Ovary (tissue), 9 donors: ENCODE measurements around the gene SOX12. TPM values are rescaled to one million over a fixed set of nuclear protein-coding genes. Genes with fewer than 3 reads are reported as not detected.
"Not testable (repeated sequence)": the region's sequence is repeated elsewhere in the genome, so short reads cannot be mapped to it uniquely, and the experiment has no call there.

ENCODE experiments used
- DNase-seq, 5 donors: peaks; one replicate each; pipeline ENCODE4 v3.0.0-alpha.2; 2019 to 2020
- H3K27ac ChIP-seq, 2 donors: fragments of 200-600 bp; one replicate each; pipeline versions ENCODE4 v1.5.1 to v1.8.0; 2019 to 2022
- H3K27me3 ChIP-seq: fragments of 200-600 bp; one replicate; pipeline ENCODE4 v1.8.0; 2022
- H3K36me3 ChIP-seq: fragments of 200-600 bp; sonication (generic); one replicate; pipeline ENCODE4 v1.5.1; 2019
- H3K4me1 ChIP-seq: one replicate; pipeline ENCODE4 v1.8.1; 2013; ENCODE audit warnings: mild to moderate bottlenecking, moderate library complexity; ENCODE audit not compliant: insufficient read depth
- H3K4me3 ChIP-seq: fragments of 200-600 bp; sonication (generic); one replicate; pipeline ENCODE4 v1.5.1; 2017
- H3K9me3 ChIP-seq, 2 donors: fragments of 200-600 bp in 1 of 2; sonication (generic) in 1 of 2; one replicate each; pipeline versions ENCODE4 v1.5.1 to v1.8.1; 2013 to 2019; ENCODE audit warnings: mild to moderate bottlenecking in 1 of 2, moderate library complexity in 1 of 2
- CTCF ChIP-seq, 3 donors: fragments of 450-650 bp in 2 of 3; fragments of 200-600 bp in 1 of 3; IDR thresholded peaks; one replicate each; pipeline versions ENCODE4 v1.5.1 to v1.8.0; 2016 to 2022; ENCODE audit warnings: antibody characterized with exemption in 3 of 3, mild to moderate bottlenecking in 1 of 3
- EP300 ChIP-seq: sonication (generic); formaldehyde crosslinking; IDR thresholded peaks from one replicate; pipeline ENCODE4 v1.6.1; 2017; ENCODE audit warnings: antibody characterized with exemption
- POLR2A ChIP-seq: fragments of 450-650 bp; IDR thresholded peaks from one replicate; pipeline ENCODE4 v1.6.1; 2017; ENCODE audit warnings: antibody characterized with exemption, mild to moderate bottlenecking, moderate library complexity
- WGBS, 3 donors: extraction: QIAGEN DNeasy Blood & Tissue Kit in 1 of 3; methylation state at CpG; one replicate each; pipeline versions ENCODE4 v1.1.5 to v1.1.7; 2013 to 2017; 5-methylcytosine and 5-hydroxymethylcytosine counted together
- intact Hi-C, 4 donors: fragments of 100-400 bp; cut with DNase I; formaldehyde crosslinking; loops; one replicate each; pipeline versions ENCODE4 v1.11.0 to v1.15.1; 2022 to 2023
- polyA plus RNA-seq, 2 donors: library from polyadenylated mRNA; stranded (reverse); fragments of 200-250 nt in 1 of 2; fragments of 350-450 nt in 1 of 2; fragmentation: Illumina TruSeq in 1 of 2; extraction: RNeasy Lipid Tissue Mini Kit (QIAGEN cat#74804) in 1 of 2; gene quantifications; one replicate each; pipeline ENCODE4 v1.2.3, GENCODE V29; 2013 to 2014
- total RNA-seq, 7 donors: library from RNA; depleted of rRNA in 2 of 7; stranded (reverse); fragments of >200 nt in 2 of 7; fragmentation: NEBNext Ultra II Directional in 3 of 7; extraction: Animal tissue kit (Norgen Biotek cat#: 25700) in 3 of 7; gene quantifications; one replicate each; pipeline versions ENCODE4 v1.1.0 to v1.2.4, GENCODE V29; 2016 to 2023
- donor health status: DM: no; HTN: no; CAD: no; lungs with moderate emphysema.
- donor health status: DM: no; HTN: no; CAD: no.
- donor health status: Bipolar disorder and iron deficiency.
- donor health status: DM: yes; HTN: yes; CAD: no.
- donor health status: DM: no; HTN: no; CAD: no.
- donor health status: DM: yes; HTN: yes; CAD: no.

SOX12 gene
- total and polyA plus RNA-seq, 9 donors: 4.1 to 34.1 (median 21.3) TPM

GRCh38 chr20:375265-375889 is 50.0 kb downstream of the SOX12 start:
- intact Hi-C loops: no loop called here
- no peak for DNase-seq

GRCh38 chr20:376089-376488 is 50.7 kb downstream of the SOX12 start:
- H3K4me3 ChIP-seq: no peak overlapping the region
- TF ChIP-seq EP300 (no peak), CTCF (IDR thresholded peaks at IDR 0.05) (no peak)
- H3K27ac ChIP-seq: no peak overlapping the region
- intact Hi-C loops: no loop called here
- H3K27me3 ChIP-seq: no peaks in the 10 kb centered on the region
- no peaks in the 10 kb centered on the region for H3K4me1 ChIP-seq
- no peak for DNase-seq
- no peaks in the 10 kb centered on the region for H3K36me3 ChIP-seq
- H3K9me3 ChIP-seq: no peaks in the 10 kb centered on the region
- 33 to 46% (median 41%) methylated on average over 2 of the region's 2 CpGs for WGBS, 3 donors

More at GRCh38 chr20:375265-375889, 50.0 kb downstream of the SOX12 start:
- H3K27me3 ChIP-seq: no peaks in the 10 kb centered on the region
- TF ChIP-seq EP300 (no peak), POLR2A (no peak), CTCF (IDR thresholded peaks at IDR 0.05) (no peak)
- H3K4me3 ChIP-seq: no peak overlapping the region
- H3K4me1 ChIP-seq: no peaks in the 10 kb centered on the region
- WGBS, 3 donors: 61 to 75% (median 68%) methylated on average over 10 of the region's 10 CpGs
- no peaks in the 10 kb centered on the region for H3K36me3 ChIP-seq
- no peak overlapping the region for H3K27ac ChIP-seq
- no peaks in the 10 kb centered on the region for H3K9me3 ChIP-seq

GRCh38 chr20:376750-377149 is 51.4 kb downstream of the SOX12 start:
- Histone ChIP-seq H3K27me3 (no peaks in the 10 kb centered on the region), H3K36me3 (no peaks in the 10 kb centered on the region), H3K9me3 (no peaks in the 10 kb centered on the region), H3K4me3 (no peak overlapping the region), H3K4me1 (peaks cover 3% of the 10 kb centered on the region), H3K27ac (no peak overlapping the region)
- 59 to 67% (median 60%) methylated on average over 2 of the region's 2 CpGs for WGBS, 3 donors
- intact Hi-C loops: no loop called here
- DNase-seq: no peak
- TF ChIP-seq EP300 (no peak), CTCF (IDR thresholded peaks at IDR 0.05) (no peak), POLR2A (no peak)

- H3K27me3 ChIP-seq, DNase-seq, H3K27ac ChIP-seq, H3K4me3 ChIP-seq, H3K4me1 ChIP-seq, H3K9me3 ChIP-seq, H3K36me3 ChIP-seq, intact Hi-C loops: not testable (repeated sequence)
- 85 to 87% (median 87%) methylated on average over 12 of the region's 12 CpGs for WGBS, 3 donors
Observed at GRCh38 chr20:377578-377977, 52.2 kb downstream of the SOX12 start.

GRCh38 chr20:378961-379336 is 53.6 kb downstream of the SOX12 start:
- intact Hi-C loops: no loop called here
- no peak overlapping the region for H3K4me3 ChIP-seq

More at GRCh38 chr20:378961-379336, 53.6 kb downstream of the SOX12 start:
- Histone ChIP-seq H3K4me1 (peaks cover 7% of the 10 kb centered on the region), H3K9me3 (no peaks in the 10 kb centered on the region), H3K36me3 (no peaks in the 10 kb centered on the region), H3K27ac (no peak overlapping the region), H3K27me3 (no peaks in the 10 kb centered on the region)
- no peak for DNase-seq
- WGBS, 3 donors: 55 to 73% (median 72%) methylated on average over 5 of the region's 5 CpGs
- TF ChIP-seq POLR2A: no peak
- no peak for TF ChIP-seq EP300
- no peak for TF ChIP-seq CTCF (IDR thresholded peaks at IDR 0.05)

Other genes with a start within 250 kb of the SOX12 start
- gene DEFB125, start 237.9 kb upstream of the SOX12 start, total RNA-seq: not detected
- not detected for gene DEFB125, start 237.9 kb upstream of the SOX12 start, polyA plus RNA-seq
- not detected for gene DEFB126, start 183.0 kb upstream of the SOX12 start, total RNA-seq
- not detected for gene DEFB126, start 183.0 kb upstream of the SOX12 start, polyA plus RNA-seq
- not detected for gene DEFB127, start 168.1 kb upstream of the SOX12 start, total RNA-seq
- gene DEFB127, start 168.1 kb upstream of the SOX12 start, polyA plus RNA-seq: not detected
- not detected for gene DEFB128, start 135.8 kb upstream of the SOX12 start, total RNA-seq
- gene DEFB128, start 135.8 kb upstream of the SOX12 start, polyA plus RNA-seq: not detected
- not detected for gene DEFB129, start 98.3 kb upstream of the SOX12 start, total RNA-seq
- gene DEFB129, start 98.3 kb upstream of the SOX12 start, polyA plus RNA-seq: not detected
- not detected for gene DEFB132, start 67.8 kb upstream of the SOX12 start, total RNA-seq
- gene DEFB132, start 67.8 kb upstream of the SOX12 start, polyA plus RNA-seq: not detected
- 10 to 100 TPM in 6 of 7 donors, 1 to 10 TPM in 1; 6.6 to 17.5 (median 11.7) TPM for gene C20orf96, start 34.8 kb upstream of the SOX12 start, total RNA-seq
- gene C20orf96, start 34.8 kb upstream of the SOX12 start, polyA plus RNA-seq: 10 to 100 TPM; 11.7 to 14.7 TPM
- gene ZCCHC3, start 28.0 kb upstream of the SOX12 start, total RNA-seq: 10 to 100 TPM; 13.6 to 28.1 (median 23.1) TPM
- 10 to 100 TPM; 16.8 to 23.2 TPM for gene ZCCHC3, start 28.0 kb upstream of the SOX12 start, polyA plus RNA-seq
- gene NRSN2, start 21.6 kb downstream of the SOX12 start, total RNA-seq: 10 to 100 TPM; 20.5 to 77.9 (median 43.8) TPM
- 10 to 100 TPM; 32.4 to 36.7 TPM for gene NRSN2, start 21.6 kb downstream of the SOX12 start, polyA plus RNA-seq
- 10 to 100 TPM in 1 of 7 donors, 1 to 10 TPM in 6; 1.5 to 55.1 (median 4.9) TPM for gene TRIB3, start 55.2 kb downstream of the SOX12 start, total RNA-seq
- 1 to 10 TPM; 2.3 to 2.7 TPM for gene TRIB3, start 55.2 kb downstream of the SOX12 start, polyA plus RNA-seq
- gene RBCK1, start 82.7 kb downstream of the SOX12 start, total RNA-seq: 10 to 100 TPM; 56.5 to 86.9 (median 76.6) TPM
- 10 to 100 TPM; 53.5 to 85.2 TPM for gene RBCK1, start 82.7 kb downstream of the SOX12 start, polyA plus RNA-seq
- gene TBC1D20, start 137.0 kb downstream of the SOX12 start, total RNA-seq: 10 to 100 TPM; 24.9 to 40.1 (median 34.8) TPM
- gene TBC1D20, start 137.0 kb downstream of the SOX12 start, polyA plus RNA-seq: 10 to 100 TPM; 19.1 to 37.7 TPM
- 100 to 1,000 TPM in 1 of 7 donors, 10 to 100 TPM in 6; 40.9 to 117 (median 95.7) TPM for gene CSNK2A1, start 218.2 kb downstream of the SOX12 start, total RNA-seq
- gene CSNK2A1, start 218.2 kb downstream of the SOX12 start, polyA plus RNA-seq: 100 to 1,000 TPM in 1 of 2 donors, 10 to 100 TPM in 1; 35.8 to 145 TPM